Suppressor macrophage treated with lipopolysaccharide for 4 hours (primary cell): ENCODE results near the gene CTNNAL1.

Source experiments
- DNase-seq: peaks from one replicate; pipeline ENCODE4 v3.0.0-alpha.2; 2020

The CTNNAL1 gene

GRCh38 chr9:109027176-109027575 is 13.9 kb upstream of the CTNNAL1 start:
- DNase-seq, result no peak

- no peak for DNase-seq
Observed at GRCh38 chr9:109026306-109026705, 13.0 kb upstream of the CTNNAL1 start.

GRCh38 chr9:109022873-109023272 is 9.6 kb upstream of the CTNNAL1 start:
- no peak for DNase-seq

GRCh38 chr9:109020581-109021511 is 7.5 kb upstream of the CTNNAL1 start:
- DNase-seq, result peak; percentile 42

- no peak for DNase-seq
Observed at GRCh38 chr9:109020113-109020512, 6.8 kb upstream of the CTNNAL1 start.

GRCh38 chr9:109019420-109019819 is 6.1 kb upstream of the CTNNAL1 start:
- DNase-seq, result no peak

GRCh38 chr9:109017493-109017892 is 4.2 kb upstream of the CTNNAL1 start:
- no peak for DNase-seq

- no peak for DNase-seq
Observed at GRCh38 chr9:109017061-109017460, 3.8 kb upstream of the CTNNAL1 start.

- DNase-seq, result no peak
Observed at GRCh38 chr9:109016132-109016531, 2.8 kb upstream of the CTNNAL1 start.

- DNase-seq, result no peak
Observed at GRCh38 chr9:109014608-109015280, 1.4 kb upstream of the CTNNAL1 start.

- no peak for DNase-seq
Observed at GRCh38 chr9:109013679-109014607, 644 bp upstream of the CTNNAL1 start.

- peak; percentile 70 for DNase-seq
Observed at GRCh38 chr9:109012009-109012875, 1.1 kb downstream of the CTNNAL1 start.

GRCh38 chr9:109011231-109011671 is 2.0 kb downstream of the CTNNAL1 start:
- peak; percentile 27 for DNase-seq

GRCh38 chr9:109010746-109011145 is 2.6 kb downstream of the CTNNAL1 start:
- peak; percentile 69 for DNase-seq

- DNase-seq, result no peak
Observed at GRCh38 chr9:109005678-109006077, 7.6 kb downstream of the CTNNAL1 start.

- no peak for DNase-seq
Observed at GRCh38 chr9:109003116-109003515, 10.2 kb downstream of the CTNNAL1 start.

GRCh38 chr9:109002141-109002540 is 11.2 kb downstream of the CTNNAL1 start:
- no peak for DNase-seq

- no peak for DNase-seq
Observed at GRCh38 chr9:109001275-109001676, 12.0 kb downstream of the CTNNAL1 start.

GRCh38 chr9:108997112-108997511 is 16.2 kb downstream of the CTNNAL1 start:
- no peak for DNase-seq

GRCh38 chr9:108996643-108997042 is 16.7 kb downstream of the CTNNAL1 start:
- peak; percentile 2 for DNase-seq

GRCh38 chr9:108994695-108995094 is 18.6 kb downstream of the CTNNAL1 start:
- DNase-seq, result peak; percentile 33

- no peak for DNase-seq
Observed at GRCh38 chr9:108991479-108991878, 21.8 kb downstream of the CTNNAL1 start.
